ACHN (cell line): ENCODE results near the gene ELMOD3.
"Not testable (repeated sequence)": the region's sequence is repeated elsewhere in the genome, so short reads cannot be mapped to it uniquely, and the experiment has no call there.

Experiments
- DNase-seq: peaks from one replicate; pipeline ENCODE4 v3.0.0-alpha.2; 2015
- in situ Hi-C: cut with HindIII; loops from 2 replicates; pipeline ENCODE4 v1.10.0; 2017; ENCODE audit warnings: low sequenced_read_pairs, low pct_ligation_motif_present, low pct_unique_long_range_greater_than_20kb

The ELMOD3 gene

GRCh38 chr2:85433511-85434089 lies 79.0 kb downstream of the ELMOD3 start:
- in situ Hi-C loops = no loop called here
- DNase-seq = peak; percentile 49

GRCh38 chr2:85434696-85435095 lies 80.1 kb downstream of the ELMOD3 start:
- in situ Hi-C loops = no loop called here
- DNase-seq = no peak

GRCh38 chr2:85435220-85435958 lies 80.8 kb downstream of the ELMOD3 start:
- peak; percentile 64 for DNase-seq
- in situ Hi-C loops = no loop called here

GRCh38 chr2:85435981-85436835 lies 81.6 kb downstream of the ELMOD3 start:
- in situ Hi-C loops = no loop called here
- DNase-seq = no peak

- in situ Hi-C loops = no loop called here
- no peak for DNase-seq
Measured at GRCh38 chr2:85436836-85437487, 82.4 kb downstream of the ELMOD3 start.

GRCh38 chr2:85437488-85438200 lies 83.1 kb downstream of the ELMOD3 start:
- peak; percentile 88 for DNase-seq
- in situ Hi-C loops = no loop called here

- peak; percentile 48 for DNase-seq
- in situ Hi-C loops = no loop called here
Measured at GRCh38 chr2:85438201-85439024, 83.8 kb downstream of the ELMOD3 start.

GRCh38 chr2:85439025-85439472 lies 84.5 kb downstream of the ELMOD3 start:
- in situ Hi-C loops = no loop called here
- peak; percentile 52 for DNase-seq

GRCh38 chr2:85439569-85439968 lies 85.0 kb downstream of the ELMOD3 start:
- DNase-seq, in situ Hi-C loops: not testable (repeated sequence)

- DNase-seq = no peak
- in situ Hi-C loops = no loop called here
Measured at GRCh38 chr2:85439986-85440385, 85.4 kb downstream of the ELMOD3 start.

GRCh38 chr2:85440729-85441128 lies 86.2 kb downstream of the ELMOD3 start:
- DNase-seq = no peak
- in situ Hi-C loops = no loop called here
